HEK293T (cell line): Measurements from ENCODE around the gene RRP36.

ENCODE experiments used
- BHLHE40 ChIP-seq: fragments of 450-650 bp; IDR thresholded peaks from 2 replicates; pipeline ENCODE4 v1.6.1; 2016; ENCODE audit warnings: mild to moderate bottlenecking, moderate library complexity, borderline replicate concordance
- CTBP1 ChIP-seq: fragments of 450-650 bp; IDR thresholded peaks from 2 replicates; pipeline ENCODE4 v1.6.1; 2016; ENCODE audit warnings: borderline replicate concordance
- FOXK2 ChIP-seq: fragments of 450-650 bp; IDR thresholded peaks from 2 replicates; pipeline ENCODE4 v1.6.1; 2016; ENCODE audit warnings: mild to moderate bottlenecking
- FOXM1 ChIP-seq: fragments of 450-650 bp; IDR thresholded peaks from 2 replicates; pipeline ENCODE4 v1.6.1; 2017; ENCODE audit warnings: mild to moderate bottlenecking, borderline replicate concordance
- HDGF ChIP-seq: fragments of 450-650 bp; IDR thresholded peaks from 2 replicates; pipeline ENCODE4 v1.6.1; 2017; ENCODE audit warnings: antibody characterized with exemption, borderline replicate concordance
- SP1 ChIP-seq: fragments of 450-650 bp; IDR thresholded peaks from 2 replicates; pipeline ENCODE4 v1.6.1; 2017
- SUZ12 ChIP-seq: fragments of 450-650 bp; IDR thresholded peaks from 2 replicates; pipeline ENCODE4 v1.6.1; 2016; ENCODE audit warnings: mild to moderate bottlenecking
- TARDBP ChIP-seq: fragments of 450-650 bp; IDR thresholded peaks from 2 replicates; pipeline ENCODE4 v1.6.1; 2016
- TF ChIP-seq, protein P1 (sequence below): fragments of 450-650 bp; IDR thresholded peaks from 2 replicates; pipeline ENCODE4 v1.6.1; 2016

DNA sequence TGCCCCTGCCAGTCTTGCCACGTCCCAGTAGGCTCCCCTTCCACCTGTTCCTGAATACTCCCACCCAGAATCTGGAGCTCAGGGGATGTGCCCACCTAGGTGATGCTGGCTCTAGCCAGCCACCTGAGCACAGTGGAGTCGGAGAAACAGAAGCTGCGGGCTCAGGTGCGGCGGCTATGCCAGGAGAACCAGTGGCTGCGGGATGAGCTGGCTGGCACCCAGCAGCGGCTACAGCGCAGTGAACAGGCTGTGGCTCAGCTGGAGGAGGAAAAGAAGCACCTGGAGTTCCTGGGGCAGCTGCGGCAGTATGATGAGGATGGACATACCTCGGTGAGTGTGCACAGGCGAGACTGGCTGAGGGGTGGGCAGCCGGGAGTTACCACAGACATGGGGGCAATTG lies 41.4 kb downstream of the RRP36 start:
- TF ChIP-seq FOXM1 (no peak), FOXK2 (no peak), CTBP1 (no peak), SP1 (no peak), TARDBP (no peak), BHLHE40 (no peak), HDGF (no peak), SUZ12 (no peak)
- TF ChIP-seq, protein P1, sequence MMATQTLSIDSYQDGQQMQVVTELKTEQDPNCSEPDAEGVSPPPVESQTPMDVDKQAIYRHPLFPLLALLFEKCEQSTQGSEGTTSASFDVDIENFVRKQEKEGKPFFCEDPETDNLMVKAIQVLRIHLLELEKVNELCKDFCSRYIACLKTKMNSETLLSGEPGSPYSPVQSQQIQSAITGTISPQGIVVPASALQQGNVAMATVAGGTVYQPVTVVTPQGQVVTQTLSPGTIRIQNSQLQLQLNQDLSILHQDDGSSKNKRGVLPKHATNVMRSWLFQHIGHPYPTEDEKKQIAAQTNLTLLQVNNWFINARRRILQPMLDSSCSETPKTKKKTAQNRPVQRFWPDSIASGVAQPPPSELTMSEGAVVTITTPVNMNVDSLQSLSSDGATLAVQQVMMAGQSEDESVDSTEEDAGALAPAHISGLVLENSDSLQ = no peak
